HCEC 1CT (cell line): ENCODE results near the gene EPS8L3.
"Not testable (repeated sequence)": the region's sequence is repeated elsewhere in the genome, so short reads cannot be mapped to it uniquely, and the experiment has no call there.

ENCODE experiments used
- DNase-seq: peaks from one replicate; pipeline ENCODE4 v3.0.0-alpha.2; 2017

Gene EPS8L3

DNA sequence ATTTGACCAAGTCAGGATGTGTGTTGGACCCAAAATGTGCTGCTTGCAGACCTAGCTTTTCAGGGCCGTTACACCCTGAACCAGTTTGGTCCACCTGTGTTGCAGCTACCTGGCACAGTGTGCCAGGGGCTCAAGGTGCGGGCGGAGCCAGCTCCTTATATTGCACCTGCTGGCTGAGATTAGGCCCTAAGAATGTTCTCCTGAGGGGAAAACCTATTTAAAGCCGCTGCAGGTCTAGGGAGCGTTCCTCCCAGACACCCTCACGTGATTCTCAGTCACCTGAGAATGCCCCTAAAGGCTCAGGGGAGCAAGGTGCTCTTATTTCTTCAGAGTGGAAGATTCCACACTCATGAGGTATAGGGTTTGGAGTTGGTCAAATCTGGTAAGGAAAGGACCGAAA lies 34.9 kb downstream of the EPS8L3 start:
- DNase-seq: no peak

DNA sequence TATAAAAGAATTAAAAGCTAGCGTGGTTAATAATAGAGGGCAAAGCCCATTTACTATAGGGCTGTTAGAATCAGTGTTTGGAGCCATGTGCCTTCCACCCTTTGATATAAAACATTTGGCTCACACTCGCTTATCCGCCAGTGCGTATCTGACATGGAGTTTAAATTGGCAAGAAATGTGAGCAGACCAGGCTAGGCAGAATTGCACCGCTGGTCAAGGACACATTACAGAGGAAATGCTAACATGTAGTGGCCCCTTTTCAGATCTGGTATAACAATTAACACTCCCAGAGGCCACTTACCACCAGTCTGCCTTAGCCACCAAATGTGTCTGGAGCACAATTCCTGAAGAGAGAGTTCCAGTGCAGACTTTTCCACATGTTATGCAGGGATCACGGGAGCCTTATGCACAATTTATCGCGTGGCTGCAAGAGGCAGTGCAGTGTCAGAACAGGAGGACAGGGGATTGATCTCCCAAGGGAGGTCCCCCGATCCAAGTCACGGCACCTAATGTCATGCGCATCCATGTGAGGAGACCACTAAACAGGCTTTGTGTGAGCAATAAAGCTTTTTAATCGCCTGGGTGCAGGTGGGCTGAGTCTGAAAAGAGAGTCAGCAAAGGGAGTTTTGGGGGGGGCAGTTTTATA lies 36.9 kb downstream of the EPS8L3 start:
- no peak for DNase-seq

DNA sequence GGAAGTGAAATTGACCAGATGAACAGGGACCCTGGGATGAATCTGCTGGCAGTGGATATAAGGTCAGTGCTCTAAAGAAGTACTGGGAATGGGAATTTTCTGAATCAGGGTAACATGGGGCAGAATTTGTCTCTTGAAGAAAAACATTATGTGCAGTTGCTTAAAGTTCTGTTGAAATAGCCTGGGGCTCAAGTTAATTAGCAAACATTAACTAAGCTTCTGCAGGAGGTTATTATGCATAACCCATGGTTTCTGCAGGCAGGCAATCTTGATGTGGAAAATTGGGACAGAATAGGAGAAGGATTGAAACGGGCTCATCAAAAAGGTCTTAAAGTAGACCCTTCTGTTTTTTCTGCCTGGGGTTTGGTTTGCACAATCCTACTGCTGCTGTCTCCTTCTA lies 37.7 kb downstream of the EPS8L3 start:
- no peak for DNase-seq

DNA sequence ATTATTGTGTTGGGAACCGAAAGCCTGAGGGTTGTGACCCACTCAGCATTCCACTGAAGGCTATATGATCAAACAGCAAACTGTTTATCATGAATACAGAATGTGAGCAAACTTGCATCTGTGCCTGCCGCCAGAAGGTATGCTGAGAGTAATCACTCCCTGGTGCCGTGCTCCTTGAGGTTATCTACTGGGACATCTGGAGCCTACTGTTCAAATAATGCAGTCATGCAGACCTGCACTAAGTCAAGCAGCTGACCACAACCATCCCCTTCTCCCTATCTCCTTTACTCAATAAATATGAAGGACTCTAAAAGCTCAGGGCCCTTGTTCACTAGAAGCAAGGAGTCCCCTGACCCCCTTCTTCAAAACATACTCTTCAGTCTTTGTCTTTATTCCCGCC lies 38.2 kb downstream of the EPS8L3 start:
- DNase-seq: no peak

DNA sequence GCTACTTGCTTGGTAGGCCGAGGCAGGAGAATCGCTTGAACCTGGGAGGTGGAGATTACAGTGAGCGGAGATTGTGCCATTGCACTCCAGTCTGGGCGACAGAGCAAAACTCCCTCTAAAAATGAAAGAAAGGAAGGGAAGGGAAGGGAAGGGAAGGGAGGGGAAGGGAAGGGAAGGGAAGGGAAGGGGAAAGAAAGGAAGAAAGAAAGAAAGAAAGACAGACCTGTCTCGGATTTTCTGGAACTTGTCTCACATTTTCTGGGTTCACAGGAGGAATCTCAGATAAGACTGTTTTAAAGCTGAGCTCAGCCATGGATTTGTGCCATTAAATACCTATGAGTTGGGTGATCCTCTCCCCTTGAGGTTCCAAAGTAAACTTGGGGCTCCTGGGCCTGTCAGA lies 38.8 kb downstream of the EPS8L3 start:
- DNase-seq: no peak

DNA sequence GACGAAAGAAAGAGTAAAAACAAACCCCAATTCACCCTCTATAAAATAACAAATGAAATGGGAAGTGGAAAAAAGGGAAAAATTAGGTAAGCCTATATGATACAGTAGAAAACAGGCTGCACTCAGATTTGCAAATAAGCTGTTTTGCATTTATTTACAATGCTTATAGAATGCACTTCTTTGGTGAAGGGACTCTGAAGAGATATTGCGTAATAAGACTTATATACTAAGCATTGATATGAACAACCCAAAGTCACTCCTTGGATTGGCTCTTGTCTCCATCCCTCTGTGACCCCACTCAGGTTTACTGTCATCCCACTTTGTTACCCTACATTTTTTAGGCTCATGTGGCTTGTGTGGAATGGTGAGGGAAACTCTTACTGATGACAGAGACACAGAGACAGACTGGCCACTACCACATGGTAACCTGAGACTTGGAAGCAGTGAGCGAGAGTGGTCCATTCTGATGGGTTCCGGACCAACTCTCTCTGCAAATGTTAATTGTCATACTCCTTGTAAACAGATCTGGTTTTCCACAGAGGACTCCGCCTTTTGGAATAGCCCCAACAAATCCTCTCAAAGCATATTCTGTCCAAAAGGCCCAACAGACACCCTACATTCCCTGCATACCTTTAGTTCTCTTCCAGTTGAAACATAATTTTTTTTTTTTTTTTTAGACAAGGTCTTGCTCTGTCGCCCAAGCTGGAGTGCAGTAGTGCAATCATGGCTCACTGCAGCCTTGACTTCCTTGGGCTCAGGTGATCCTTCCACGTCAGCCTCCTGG lies 40.6 kb downstream of the EPS8L3 start:
- DNase-seq: no peak

DNA sequence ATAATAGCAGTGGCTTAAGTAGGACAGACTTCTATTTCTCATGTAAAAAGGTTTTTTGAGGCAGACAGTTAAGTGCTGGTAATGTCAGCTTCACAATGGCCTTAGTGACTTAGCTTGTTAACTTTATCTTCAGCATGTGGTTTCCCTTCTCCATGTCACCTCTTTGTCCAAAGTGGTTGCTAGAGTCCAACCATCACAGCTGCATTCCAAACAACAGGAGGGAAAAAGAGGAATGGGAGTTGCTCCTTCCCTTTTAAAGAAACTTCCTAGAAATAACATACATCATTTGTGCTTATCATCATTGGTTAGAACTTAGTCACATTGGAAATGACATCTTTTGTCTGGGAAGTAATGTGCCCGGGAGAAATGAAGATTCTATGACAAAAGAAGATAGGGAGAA lies 41.8 kb downstream of the EPS8L3 start:
- no peak for DNase-seq

DNA sequence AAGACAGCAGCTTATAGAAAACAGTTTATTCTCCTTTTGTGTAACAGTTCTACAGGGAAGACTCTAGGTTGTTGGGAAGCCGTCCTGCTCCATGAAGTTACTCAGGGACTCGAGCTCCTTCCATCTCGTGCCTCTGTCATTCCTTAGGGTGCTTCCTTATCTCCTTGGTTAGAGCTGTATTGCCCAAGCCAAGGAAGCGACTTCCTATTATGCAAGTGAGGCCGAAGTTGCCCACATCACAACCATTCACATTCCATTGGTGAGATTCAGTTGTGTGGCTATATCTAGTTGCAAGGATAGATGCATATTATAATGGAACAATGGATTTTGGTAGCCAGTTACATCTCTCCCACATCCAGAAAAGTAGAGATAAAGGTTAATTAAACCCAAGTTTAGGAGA lies 42.7 kb downstream of the EPS8L3 start:
- DNase-seq: no peak

DNA sequence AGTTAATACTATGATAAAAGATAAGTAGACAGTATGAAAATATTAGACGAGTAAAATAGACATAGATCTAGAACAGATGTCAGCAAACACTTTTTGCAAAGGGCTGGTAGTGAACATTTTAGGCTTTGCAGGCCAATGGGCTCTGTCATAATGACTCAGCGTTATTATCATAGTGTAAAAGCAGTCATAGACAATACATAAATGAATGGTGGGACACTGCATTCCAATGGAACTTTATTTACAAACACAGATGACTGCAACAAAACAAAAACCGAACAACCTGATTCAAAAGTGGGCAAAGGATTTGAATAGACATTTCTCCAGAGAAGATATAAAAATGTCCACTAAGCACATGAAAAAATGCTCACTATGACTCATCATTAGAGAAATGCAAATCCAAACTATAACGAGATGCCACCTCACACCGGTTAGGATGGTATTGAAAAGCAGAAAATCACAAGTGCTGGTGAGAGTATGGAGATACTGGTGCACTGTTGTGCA lies 44.3 kb downstream of the EPS8L3 start:
- DNase-seq: peak; percentile 67

DNA sequence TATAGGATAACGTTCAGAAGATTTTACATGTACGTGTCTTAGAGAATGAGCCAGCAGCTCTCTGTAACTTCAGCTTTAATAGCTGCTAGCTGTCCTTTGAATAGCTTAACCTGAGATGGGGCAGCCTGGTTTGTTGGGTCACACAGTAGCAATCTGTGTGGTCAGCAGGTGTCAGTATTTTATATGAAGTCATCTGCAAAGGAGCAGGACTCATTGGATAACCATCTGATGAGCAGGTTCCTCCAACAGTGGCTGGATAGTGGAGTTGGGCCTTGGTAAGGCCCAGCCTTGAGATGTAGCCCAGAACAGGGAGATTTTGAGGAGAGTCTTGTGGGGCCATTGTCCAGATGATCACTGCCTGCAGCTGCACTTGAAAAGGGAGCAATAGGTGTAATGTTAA lies 45.2 kb downstream of the EPS8L3 start:
- DNase-seq: peak; percentile 7

DNA sequence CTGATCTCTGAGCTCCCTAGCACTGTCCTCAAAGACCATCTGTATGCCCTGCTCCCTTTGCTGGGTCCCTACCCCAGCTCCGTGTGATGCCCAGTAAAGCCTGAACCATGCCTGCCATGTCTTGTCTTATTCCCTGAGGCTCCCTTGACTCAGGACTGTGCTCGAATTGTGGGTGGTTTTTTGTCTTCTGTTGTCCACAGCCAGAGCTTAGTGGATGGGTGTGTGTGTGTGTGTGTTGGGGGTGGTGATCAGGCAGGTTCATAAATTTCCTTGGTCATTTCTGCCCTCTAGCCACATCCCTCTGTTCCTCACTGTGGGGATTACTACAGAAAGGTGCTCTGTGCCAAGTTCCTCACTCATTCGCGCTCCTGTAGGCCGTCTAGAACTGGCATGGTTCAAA lies 46.0 kb downstream of the EPS8L3 start:
- DNase-seq: no peak

DNA sequence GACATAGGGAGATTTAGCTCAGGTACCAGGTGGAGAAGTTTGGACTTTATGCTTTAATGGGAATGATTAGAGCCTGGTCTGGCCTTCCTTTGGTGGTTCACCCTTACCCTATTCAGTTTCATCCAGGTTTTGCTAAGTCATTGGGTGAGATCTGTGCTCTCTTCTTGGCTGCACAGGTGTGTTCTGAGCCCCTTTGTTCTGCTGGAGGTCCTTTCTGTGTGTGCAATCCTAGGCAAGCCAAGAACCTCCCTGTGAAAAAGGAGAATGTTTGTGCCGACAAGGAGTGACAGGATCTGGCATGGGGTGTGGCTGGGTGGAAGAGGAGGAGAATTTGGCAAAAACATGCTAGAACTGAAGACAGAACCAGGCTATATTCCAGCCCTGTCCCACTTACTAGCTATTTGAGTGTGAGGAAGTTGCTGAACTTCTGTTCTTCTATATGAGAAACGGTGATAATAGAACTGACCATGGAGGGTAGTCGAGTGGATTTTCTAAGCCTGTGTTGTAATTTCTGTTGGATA lies 47.1 kb downstream of the EPS8L3 start:
- DNase-seq: no peak

DNA sequence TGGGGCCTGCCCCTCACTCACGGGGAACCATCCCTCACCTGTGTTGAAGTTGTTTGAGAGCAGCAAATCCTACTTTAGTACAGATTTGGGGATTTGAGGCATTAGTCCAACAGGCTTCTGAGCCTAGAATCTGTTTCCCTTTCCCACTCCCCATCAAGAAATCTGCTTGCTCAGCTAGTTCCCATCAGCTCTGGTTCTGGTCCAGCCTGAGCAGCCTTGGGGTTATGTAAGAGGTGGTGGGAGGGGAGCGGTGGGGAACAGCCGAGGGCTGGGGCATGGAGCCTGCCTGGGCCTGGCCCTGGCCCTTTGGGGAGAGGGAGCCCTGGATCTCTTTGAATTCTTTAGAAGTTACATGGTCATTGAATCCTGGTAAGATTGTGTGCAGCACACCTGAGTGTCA lies 47.6 kb downstream of the EPS8L3 start:
- DNase-seq: no peak

DNA sequence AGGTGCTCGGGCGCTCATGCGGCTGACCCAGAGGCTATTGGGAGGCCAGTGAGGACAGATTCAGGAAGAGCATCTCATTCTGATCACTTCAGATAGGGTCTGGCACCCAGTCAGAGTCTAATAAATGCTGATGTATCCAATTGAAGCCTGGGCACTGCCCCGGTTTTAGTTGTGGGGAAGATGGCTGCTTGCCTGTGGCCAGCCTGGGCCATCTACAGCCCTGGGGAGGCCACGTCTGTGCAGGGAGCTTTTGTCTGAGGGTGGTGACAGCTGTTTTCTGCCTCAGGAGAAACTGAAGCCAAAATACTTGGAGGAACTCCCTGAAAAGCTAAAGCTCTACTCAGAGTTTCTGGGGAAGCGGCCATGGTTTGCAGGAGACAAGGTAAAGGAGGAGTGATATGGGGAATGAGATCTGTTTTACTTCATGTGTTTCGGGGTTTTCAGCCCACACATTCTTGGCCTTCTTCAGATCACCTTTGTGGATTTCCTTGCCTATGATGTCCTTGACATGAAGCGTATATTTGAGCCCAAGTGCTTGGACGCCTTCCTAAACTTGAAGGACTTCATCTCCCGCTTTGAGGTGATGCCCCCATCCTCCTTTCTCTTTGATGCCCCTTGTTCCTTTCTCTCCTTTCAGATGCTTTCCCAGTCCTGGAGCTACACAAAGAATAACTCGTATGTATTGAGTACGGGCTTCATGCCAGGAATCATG lies 48.9 kb downstream of the EPS8L3 start:
- no peak for DNase-seq

DNA sequence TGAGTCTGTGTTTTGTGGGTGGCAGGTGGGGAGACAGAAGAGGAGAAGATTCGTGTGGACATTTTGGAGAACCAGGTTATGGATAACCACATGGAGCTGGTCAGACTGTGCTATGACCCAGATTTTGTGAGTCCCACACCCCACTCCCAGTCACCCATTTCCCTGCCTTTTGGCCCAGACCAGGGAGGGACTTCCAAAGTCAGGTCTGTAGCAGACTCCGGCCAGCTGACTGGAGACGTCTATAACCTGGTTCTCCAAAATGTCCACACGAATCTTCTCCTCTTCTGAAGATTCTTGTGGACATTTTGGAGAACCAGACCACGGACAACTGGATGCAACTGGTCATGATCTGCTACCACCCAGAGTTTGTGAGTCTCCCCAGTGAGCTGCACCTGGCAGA lies 50.1 kb downstream of the EPS8L3 start:
- no peak for DNase-seq

DNA sequence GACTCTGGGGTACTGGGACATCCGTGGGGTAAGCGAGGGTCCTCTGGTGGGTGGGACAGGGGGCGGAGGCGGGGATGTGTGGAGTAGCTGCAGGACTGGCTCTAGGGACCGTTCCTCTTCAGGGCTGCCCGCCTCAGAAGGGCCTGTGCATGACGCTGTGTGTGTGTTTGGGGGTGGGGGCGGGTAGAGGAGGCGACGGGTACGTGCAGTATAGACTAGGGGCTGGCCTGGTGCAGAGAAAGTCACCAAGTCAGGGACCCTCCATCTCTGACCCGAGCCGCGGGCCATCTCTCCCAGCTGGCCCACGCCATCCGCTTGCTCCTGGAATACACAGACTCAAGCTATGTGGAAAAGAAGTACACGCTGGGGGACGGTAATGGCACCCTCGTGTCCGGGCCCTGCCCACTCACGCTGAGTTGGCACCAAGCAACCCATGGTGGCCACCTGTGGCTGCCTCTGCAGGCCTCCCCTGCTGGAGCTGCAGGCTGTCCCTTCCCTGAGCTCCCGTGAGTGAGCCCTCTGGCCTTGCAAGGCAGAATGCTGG lies 51.3 kb downstream of the EPS8L3 start:
- DNase-seq: no peak

DNA sequence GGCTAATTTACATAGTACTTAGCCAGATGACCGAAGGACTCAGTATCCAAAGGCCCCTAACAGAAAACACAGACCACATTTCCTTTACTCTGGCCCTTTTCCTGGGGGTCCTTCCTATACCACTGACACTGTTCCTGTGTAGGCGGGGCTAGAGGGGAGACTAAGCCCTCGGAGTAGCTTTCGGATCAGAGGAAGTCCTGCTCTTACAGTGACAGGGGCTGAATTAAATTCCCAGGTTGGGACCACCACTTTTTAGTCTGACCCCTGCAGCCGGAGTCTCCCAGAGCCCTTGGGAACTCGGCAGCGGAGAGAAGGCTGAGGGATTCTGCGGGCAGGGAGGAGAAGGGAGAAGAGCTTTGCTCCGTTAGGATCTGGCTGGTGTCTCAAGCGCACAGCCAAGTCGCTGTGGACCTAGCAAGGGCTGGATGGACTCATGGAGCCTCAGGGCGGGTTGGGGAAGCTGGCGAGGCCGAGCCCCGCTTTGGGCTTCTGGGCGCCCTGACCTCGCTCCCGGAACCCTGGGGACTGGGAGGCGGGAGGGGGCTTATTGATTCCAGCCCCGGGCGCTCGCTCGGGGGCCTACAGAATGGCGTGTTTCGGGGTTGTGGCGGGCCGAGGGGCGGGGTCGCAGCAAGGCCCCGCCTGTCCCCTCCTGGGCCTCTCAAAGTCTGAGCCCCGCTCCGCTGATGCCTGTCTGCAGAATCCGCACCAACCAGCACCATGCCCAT lies 52.0 kb downstream of the EPS8L3 start, which contains the start of gene GSTM5:
Gene GSTM5 (plus strand): TSS at position 659 of the 728 bp plus-strand sequence. CDS start 62 bp downstream, at position 721.
- not testable (repeated sequence) for DNase-seq

DNA sequence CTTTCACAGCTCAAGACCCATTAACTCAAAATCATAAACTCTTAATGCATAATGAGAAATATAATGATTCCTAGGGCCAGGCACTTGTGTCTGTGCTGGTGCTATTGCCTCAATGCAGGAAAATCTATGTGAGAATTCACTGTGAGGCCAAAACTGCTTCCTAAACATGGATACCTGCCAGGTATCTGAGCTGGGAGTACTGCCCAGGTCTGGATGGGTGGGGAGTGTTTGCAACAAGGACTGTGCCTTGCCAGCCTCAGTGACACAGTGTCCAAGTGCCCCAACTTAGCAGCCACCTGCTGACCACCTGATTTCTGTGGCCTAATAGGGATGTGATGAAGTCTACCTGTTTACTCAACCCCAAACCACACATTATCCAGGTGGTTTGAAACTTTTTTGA lies 53.9 kb downstream of the EPS8L3 start:
- DNase-seq: not testable (repeated sequence)

DNA sequence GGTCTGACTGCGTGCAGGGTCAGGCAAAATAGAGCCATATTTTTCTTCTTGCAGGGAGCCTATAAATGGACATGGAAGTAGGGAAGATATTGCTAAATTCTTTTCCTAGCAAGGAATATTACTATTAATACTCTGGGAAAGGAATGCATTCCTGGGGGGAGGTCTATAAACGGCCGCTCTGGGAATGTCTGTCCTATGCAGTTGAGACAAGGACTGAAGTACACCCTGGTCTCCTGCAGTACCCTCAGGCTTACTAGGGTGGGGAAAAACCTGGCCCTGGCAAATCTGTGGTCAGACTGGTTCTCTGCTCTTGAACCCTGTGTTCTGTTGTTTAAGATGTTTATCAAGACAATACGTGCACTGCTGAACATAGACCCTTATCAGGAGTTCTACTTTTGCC lies 54.8 kb downstream of the EPS8L3 start:
- not testable (repeated sequence) for DNase-seq

DNA sequence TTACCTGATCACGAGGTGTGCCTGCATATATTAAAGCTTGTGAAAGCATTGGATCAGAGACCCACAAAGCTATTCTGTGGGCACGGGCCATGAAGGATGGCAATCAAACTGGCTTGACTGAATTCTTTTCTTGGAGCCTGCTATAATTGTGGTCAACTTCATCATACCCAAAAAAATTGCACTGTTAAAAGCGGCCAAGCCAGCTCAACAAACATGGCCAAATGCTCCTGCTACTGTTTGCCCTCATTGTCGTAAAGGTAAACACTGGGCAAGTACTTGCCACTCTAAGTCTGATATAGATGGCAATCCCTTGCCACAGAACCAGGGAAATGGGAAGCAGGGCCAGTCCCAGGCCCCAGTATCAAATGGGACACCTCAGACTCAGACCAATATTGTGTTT lies 58.3 kb downstream of the EPS8L3 start:
- no peak for DNase-seq

DNA sequence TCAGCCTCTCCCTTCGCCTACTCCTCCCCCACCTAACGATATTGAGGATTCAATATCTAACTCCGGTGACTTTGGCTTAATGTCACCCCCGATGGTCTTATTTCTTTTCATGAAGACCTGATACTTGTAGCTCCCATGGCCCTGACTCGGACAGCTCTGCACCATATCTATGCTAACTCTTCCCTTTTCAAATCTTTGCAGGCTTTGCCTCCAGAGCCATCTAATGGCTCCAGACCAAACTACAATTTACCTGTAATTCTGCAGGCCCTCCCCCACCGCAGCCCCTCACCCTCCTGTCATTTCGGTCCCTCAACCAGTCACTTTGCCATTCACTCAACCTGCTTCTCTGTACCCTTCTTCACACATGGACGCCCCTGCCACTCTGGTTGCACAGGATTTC lies 59.5 kb downstream of the EPS8L3 start:
- no peak for DNase-seq

DNA sequence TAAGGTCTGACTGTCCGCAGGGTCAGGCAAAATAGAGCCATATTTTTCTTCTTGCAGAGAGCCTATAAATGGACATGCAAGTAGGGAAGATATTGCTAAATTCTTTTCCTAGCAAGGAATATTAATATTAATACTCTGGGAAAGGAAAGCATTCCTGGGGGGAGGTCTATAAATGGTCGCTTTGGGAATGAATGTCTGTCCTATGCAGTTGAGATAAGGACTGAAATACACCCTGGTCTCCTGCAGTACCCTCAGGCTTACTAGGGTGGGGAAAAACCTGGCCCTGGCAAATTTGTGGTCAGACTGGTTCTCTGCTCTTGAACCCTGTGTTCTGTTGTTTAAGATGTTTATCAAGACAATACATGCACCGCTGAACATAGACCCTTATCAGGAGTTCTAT lies 60.8 kb downstream of the EPS8L3 start:
- DNase-seq: not testable (repeated sequence)
